HG02970 (cell line): ENCODE data around the gene MVK.

Experiments
- ATAC-seq: cut with Tn5 transposase; IDR thresholded peaks from one replicate; pipeline ENCODE4 v1.9.1; 2021; ENCODE audit warnings: mild to moderate bottlenecking, moderate library complexity, moderate number of reproducible peaks; ENCODE audit not compliant: unreplicated experiment, low FRiP score

Gene MVK

DNA sequence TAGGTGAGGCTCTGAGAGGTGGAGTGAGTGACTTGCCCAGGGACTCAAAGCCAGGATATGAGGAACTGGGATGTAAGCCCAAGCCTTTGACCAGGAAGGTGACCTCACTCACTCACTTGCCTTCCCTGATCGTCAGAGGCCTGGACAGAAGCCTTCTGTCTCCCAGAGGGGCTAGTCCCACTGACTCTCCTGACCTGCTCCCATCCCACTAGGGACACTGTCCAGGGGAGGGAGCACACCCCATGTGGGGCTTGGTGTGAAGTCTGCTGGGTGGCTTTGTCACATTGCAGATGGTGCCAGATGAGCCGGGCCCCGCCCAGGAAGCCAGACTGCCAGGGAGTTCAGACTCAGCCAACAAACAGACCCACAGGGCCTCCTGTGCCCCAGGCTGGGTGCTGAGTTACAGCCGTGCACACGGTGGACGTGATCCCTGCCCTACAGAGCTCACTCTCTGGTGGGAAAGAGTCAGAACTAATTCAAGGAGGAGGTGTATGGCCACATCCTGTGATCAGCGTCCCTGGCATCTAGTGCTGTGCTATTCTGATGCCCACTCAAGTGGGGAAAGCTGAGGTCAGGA lies 28.6 kb upstream of the MVK start:
- ATAC-seq: no peak

DNA sequence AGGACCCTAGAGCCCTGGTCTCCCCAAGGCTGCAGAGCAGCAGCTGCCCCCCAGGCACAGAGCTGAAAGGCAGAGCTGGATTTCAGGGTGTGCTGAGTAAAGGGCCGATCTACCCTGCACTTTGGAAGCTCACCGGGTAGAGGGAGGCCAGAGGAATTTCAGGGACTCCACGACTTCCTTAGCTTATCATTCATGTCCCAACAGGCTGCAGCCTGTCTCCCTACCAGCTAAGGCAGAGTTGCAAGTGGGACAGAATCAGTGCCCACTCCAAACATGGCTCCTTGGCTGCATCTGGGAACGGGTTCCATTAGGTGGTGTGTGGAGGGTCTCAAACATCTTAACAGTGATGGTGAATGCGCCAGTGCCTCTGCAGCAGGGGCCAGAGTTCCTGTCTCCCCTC lies 27.8 kb upstream of the MVK start:
- no peak for ATAC-seq

DNA sequence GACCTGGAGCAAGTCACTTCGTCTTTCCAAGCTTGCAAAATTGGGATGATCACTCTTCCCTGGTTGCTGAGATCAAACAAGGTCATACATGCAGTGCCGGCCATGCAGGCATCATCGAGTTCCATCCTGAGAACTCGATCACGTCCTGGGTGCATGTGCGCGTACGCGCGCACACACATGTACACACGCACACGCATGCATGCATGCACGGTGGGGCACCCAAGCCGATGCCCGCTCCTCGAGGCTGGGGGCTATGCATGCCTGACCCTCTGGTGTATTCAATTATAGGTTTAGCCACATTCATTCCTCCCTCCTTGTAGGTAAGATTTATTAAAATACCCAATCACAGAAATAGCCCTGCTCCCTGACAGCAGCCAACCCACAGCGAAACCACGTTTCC lies 26.3 kb upstream of the MVK start:
- ATAC-seq: no peak

DNA sequence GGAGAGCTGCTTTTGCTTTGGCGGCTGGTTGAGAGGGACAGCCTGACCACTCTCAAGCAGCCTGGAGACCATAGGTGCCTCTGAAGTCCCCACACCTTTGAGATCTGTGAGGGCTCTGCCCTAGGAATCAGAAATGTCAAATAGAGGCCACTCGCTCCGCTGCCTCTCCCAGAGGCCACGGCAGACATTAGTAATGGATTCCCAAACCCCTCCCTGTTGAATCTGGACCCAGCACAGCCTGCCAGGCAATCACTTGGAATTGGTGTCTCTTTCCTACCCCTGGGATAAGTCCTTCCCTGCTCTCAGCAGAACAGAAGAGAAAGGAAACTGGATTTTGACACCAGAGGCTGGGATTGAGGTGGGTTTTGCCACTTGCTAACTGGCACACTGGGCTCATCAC lies 25.3 kb upstream of the MVK start:
- no peak for ATAC-seq

DNA sequence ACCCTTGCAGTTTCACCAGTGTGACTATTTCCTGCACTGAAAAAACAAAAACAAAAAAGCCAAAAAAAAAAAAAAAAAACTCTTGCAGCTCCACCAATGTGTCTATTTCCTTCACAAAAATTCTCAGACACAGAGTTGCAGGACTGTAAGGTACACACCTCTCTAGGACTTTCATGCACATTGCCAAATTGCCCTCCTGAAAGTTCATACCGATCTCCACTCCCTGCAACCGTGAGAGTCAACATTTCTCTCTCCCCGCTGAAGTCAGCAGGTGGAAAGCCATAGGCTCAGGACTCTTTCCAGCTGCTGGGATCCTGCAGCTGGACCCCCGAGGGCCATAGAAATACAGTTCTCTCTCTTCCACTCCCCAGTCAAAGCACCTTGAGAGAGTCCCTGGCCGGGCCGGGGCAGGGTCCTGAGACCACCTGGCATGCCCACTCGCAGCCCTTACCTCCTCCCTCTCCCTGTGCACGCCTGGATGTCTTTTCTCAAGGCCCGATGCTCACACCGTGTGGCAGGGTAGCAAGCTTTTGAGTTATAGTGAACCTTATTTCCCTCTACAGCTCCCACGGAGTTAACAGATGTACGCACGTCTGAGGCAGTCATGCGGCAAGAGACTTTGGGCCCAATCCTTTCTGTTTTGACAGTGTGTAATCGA lies 23.9 kb upstream of the MVK start:
- no peak for ATAC-seq

DNA sequence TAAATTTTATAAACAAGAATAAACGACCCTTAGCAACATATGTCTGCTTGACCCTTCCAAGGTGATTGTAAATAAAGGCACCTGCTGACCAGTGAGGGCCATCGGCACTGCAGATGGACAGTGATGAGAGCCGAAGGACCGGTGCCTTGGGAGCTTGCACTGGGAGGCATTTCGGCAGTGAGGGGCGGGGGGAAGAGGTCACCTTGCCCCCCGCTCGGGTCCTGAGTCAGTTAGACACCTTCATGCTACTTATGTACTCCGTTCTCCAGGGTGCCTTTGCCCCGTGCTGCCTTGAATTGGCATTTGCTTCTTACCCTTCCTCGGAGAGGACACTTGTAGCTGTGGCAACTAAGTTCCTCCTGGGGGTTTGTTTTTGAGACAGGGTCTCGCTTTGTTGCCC lies 23.3 kb upstream of the MVK start:
- no peak for ATAC-seq

DNA sequence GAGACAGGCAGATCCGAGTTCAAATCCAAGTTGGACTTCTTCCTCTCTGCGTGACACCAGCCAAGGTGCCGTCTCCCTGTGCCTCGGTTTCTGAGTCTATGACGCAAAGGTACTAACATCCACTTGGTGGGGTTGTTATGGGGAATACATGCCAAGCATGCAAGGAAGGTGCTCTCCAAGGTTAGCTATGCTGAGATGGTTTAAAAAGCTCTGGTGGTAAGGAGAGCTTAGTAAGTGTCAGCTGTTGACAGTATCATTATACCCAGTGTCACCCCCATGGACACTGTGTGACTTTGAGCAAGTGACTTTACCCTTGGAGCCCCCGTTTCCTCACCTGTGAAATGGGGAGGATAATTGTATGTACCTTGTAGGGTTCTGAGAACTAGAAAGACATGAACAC lies 22.5 kb upstream of the MVK start:
- ATAC-seq: no peak

DNA sequence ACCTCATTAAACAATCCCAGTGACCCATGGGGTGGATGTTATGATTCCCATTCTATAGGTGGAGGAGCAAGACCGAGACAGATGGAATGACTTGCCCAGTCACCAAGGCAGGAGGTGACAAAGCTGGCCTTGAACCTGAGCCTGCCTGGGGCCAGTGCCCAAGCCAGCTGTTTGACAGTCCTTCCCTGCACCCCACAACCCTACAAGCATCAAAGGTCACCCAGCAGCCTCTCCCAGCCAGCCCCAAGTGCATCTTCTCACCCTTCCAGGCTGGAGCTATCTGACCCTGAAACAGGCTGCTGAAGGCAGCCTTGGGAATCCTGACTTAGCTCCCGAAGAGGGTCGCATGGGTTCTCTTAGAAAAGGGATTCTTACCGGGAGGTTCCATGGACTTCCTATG lies 20.6 kb upstream of the MVK start:
- ATAC-seq: no peak

DNA sequence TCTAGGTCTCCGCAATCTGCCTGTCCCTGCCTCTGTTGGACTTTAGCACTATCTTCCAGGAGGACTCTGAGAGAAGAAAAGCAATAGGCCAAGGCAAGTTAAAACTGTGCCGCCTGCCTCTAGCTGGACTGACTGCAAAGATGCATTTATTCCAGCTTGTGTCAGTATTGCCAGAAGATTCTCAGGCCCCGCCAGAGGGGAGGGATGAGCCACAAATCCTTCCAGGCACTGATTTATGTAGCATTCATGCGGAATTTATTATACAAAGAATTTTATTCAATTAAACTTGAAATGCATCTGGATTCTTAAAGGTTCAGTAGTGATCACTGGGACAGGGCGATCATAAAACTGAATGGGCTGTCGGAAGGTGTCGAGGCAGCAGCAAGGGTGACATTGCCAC lies 20.1 kb upstream of the MVK start:
- ATAC-seq: no peak

DNA sequence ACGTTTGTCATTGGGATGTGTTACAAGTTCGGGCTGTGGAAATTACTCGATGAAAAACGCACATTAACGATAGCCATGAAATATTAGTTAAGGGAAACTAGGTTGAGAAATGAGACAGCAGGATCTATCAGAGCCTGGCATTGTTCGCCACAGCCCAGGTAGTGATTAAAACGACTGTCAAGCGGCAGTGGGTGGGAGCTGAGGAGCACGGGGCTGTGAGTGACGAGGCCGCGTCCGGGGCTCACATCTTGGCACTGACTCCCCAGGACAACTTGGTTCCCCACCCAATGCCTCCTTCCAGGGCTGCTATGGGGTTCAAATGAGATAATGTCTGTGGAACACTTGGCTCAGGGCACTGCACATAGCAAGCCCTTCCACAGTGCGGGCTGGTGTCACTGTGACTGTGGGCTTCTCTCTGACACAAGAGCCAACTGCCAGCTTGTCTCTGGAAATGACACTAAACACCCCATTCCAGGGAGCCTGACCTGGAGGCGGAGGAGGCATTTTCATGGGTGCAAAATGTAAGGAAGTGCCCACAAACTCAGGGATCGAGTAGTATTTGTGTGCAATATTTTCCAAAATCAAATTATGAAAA lies 19.6 kb upstream of the MVK start:
- no peak for ATAC-seq

DNA sequence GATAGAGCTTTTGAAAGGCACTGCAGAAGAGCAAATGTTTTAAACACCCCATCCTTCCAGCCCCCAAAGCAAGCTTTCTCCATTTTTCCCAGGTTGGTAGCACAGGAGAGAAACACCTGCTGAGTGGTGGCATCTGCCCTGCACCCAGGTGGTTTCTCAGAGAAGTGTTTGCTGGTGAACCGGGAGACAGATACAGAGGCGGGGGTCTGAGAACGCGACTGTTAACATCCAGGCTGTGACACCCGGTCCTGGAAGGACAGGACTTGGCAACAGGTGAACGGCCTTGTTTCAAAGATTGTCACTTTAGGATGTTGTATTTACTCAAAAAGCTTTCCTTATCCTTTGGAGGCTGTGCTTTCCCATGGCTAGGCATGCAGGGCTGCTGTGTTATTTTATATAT lies 18.8 kb upstream of the MVK start:
- ATAC-seq: no peak

DNA sequence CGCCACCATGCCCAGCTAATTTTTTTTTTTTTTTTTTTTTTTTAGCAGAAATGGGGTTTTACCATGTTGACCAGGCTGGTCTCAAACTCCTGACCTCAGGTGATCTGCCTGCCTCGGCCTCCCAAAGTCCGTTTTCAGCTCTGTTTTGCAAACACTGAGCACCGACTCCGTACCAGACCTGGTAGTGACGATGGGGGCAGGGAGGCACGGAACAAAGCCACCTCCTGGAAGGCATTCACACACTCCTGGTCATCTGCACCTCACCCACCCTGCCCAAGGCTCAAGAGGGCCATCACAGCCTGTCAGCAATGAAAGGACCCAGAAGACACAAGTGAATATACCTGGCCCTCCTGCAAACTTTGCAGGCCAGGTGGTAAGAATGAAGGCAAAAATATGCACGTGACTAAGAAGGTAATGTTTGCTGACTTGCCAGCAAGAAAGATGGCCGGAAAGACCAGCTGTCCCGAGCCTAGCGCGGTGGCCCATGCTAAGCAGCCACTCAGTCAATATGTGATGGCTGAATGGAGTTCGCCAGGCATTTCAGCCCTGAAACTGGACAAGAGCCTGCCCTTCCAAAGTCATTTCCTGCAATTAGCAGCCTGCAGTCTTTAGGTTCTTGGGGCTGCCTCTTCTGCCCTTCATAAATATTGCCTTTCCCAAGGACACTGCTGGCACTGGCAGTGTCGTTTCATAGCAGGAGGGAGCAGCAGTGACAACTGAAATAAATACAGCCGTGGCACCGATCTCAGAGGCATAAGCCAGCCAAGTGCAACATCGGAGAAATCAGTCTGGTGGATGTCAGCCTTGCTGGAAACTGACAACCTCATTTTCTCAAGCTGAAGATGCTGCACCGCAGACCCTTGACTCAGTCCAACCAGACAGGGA lies 17.9 kb upstream of the MVK start:
- no peak for ATAC-seq

DNA sequence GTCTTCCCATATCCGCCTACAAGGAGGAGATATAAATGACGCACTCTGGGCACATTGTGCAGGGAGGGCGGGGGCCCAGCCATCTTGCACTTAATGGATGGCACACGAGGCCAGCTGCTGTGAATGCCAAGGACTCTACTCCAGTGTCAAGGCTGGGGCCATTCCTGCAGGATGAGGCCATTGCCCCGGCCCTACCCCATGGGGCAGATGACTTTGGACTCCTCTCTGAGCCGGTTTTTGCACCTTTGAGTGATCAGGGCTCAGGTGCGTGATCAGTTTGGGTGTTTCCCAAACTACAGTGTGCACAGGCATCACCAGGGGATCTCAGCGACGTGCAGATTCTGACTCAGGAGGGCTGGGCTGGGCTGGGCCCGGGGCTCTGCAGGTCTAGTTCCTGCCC lies 16.4 kb upstream of the MVK start:
- no peak for ATAC-seq

DNA sequence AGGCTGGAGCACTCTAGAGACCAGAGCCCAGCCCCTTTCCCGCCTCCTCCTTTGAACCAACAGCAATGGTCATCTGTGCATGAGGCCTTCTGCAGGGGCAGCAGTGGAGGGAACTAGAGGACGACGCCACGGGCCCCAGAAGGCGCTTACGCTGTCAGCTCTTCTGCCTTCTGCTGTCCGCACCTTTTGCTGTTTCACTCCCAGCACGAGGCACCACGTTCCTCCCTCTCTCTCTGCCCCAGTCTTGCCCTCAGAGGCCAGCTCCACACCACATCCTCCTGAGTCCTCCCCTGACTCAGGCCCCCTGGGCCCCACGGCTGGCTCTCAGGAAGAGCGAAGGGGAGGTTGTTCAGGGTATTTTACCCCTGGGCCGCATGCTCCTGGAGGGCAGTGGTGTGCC lies 15.8 kb upstream of the MVK start:
- ATAC-seq: no peak

DNA sequence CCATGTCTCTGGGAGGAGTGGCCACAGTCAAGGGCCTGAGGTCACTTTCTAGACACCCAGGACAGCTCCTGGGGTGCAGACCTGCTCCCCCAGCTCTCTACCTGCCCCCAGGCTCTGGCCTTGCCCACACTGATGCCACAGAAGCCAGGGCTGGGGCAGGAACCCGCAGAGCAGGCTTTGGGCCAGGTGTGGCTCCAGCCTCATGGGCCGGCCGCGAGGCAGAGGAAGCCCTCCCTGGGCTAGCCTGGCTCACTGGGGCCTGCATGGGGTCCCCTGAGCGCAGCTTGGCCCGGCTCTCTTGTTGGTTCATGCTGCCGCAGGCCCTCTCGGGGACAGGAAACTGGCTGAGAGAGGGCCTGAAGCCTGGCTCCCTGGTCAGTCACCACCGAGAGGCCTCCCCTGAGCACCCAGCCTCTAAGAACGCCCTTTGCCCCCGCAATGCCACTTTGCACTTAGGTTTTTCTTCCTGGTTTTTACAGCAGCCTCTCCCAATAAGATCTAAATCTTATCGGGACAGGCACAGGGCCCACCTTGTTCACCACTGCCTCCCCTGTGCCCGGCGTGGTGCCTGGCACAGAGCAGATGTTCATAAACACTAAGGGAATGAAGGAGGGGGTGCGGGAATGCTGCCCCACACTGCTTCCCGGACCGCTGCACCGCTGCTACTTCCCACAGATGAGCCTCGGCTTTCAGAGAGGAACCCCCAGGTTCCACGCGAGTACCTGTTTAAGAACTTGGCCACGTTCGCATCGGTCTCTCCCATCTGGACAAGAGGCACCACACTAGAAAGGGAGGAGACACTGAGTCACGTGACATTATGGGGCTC lies 15.0 kb upstream of the MVK start:
- no peak for ATAC-seq

DNA sequence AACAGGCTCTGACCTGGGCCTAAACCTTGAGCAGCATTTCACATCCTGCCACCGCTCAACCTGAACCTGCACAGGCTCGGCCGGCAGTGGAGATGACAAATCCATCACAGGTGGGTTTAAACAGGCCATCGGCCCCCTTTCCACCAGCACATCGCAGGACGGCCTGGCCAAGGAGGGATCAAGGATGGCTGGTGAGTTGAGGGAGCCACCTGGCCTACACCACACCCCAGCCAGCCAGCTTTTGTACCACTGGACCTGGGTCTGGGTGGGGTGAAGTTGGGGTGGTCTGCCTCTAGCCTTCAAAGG lies 14.4 kb upstream of the MVK start:
- ATAC-seq: no peak

DNA sequence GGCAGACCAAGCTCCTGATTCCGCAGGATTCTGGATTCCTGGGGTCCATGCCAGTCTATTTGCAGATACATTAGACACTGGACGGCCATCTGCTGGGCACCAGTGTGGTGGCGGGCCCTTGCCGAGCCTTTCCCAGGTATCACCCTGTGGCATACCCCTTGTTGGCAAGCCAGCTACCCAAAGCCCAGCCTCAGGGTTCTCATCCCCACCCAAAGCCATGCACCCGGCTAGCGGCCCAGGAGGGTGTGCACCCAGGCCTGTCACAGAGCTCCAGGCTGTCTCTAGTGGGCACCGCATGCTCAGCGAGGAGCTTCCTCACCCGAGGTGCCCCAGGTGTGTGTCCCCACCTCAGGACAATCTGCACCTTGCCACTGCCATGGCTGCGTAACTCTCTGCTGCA lies 14.0 kb upstream of the MVK start:
- ATAC-seq: no peak

DNA sequence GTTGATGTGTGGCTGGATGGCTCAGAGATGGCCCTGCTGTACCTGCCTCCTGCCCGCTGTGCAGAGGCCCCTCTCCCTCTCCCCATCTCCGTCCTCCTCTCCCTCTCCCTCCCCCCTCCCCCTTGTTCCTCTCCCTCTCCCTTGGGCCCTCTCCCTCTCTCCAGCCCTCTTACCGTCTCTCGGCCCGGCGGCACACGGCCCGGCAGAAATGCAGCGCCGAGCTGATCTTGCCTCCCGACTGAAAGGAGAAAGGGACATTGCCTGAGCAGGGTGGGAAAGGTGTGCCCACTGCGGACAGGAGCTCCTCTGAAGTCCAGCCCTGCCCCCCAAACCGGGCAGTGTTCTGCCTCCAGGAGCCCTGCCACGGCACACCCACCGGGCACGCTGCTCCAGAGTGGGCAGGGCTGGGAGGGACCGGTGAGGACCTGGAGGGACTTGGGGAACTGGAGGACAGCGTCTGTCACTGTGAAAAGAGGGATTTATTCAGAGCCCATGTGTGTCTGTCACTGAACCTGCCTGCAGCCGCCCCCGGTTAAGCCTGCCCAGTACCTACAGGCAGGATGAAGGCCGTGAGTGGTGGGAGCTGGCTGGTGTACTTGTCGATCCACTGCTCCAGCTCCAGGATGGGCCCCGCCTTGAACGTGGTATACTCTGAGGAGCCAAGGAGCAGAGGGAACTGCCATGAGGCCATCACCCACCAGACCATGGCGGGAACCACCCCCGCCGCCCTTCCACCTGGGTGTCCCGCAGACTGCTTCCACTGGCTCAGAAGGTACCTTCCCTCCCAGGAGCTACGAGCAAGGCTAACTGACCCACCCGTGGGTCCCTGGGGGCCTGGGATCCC lies 12.5 kb upstream of the MVK start:
- no peak for ATAC-seq

DNA sequence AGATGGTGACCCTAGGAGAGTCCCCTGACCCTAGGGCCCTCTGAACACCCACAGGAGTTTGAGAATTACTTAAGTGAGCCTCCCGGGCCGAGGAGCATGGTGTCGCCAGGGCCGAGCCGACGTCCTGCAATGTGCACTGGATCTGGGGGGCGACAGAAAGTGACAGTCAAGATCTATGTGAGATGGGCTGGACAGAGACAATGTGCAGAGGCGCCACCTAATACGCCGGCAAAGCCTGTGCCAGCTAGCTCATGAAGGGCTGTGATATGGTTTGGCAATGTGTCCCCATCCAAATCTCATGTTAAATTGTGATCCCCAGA lies 11.9 kb upstream of the MVK start:
- ATAC-seq: no peak

DNA sequence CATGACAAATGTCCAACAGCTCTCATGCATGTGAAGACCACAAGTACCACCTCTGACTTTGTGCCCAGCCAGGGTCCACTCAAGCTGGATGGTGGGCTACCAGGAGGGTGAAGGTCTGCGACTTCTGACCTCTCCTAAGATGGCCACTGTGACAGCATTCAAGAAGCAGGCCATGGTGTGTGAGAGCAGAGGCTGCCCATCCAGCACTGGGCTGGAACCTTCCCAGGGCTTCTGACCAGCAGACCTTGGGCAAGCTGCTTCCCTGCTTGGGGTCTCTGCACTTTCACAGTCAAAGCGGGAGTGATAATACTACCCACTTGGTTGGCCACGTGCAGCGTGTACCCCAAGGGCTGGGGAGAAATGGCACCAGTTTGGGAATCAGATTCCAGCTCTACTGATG lies 10.7 kb upstream of the MVK start:
- ATAC-seq: no peak
